ENCODE results near the gene PLIN4.

DNA sequence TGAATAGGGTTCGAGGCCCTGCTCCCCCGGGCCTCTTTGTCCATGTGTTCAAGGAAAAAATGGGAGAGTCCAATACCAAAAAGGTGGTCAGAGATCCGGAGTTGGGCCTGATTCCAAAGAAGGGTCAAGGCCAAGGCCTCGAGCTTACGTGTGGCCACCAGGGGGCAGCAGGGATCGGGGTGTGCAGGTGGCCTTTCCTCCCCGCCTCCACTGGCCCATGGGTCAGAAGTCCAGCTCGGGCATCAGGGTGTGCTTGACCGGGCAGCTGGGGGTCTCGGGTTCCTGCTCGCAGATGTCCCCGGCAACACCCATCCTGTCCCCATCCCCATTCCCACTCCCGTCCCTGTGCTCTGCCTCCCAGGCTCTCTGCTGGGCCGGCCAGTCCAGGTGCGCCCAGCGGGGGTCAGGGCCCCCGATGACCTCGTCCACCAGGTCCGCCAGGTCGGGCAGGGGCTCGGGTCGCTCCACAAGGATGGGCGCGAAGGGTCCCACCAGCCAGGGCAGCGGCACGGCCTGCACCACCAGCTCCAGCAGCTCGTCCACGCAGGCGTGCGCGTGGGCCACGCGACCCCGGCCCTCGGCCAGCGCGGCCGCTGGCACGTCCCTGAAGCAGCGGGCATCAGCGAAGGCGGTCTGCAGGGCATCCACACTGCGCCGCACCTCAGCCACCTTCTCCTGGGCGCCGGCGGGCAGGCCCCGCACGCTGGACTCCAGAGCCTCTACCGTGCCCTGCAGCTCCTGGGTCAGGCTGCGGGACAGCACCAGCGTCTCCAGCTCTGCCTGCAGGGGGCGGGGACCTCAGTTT is 5.2 kb upstream of the PLIN4 start:
- TF ChIP-seq CREM (IDR thresholded peaks at IDR 0.05; ENCODE audit: low read depth) (peak; percentile 55), RNF2 (IDR thresholded peaks at IDR 0.05) (no peak), L3MBTL2 (IDR thresholded peaks at IDR 0.05) (peak; percentile 34; the same call in 1 of the 2 replicates), BRCA1 (IDR thresholded peaks at IDR 0.05) (no peak), BRCA1 (CRISPR knock-in tag; IDR thresholded peaks at IDR 0.05) (no peak), TCF7 (IDR thresholded peaks at IDR 0.05; ENCODE audit: borderline replicate concordance) (no peak), POLR2A (conservative IDR thresholded peaks at IDR 0.05) (no peak), STAG1 (CRISPR knock-in tag; IDR thresholded peaks at IDR 0.05; ENCODE audit: borderline replicate concordance) (no peak), GATA2 (CRISPR knock-in tag; IDR thresholded peaks at IDR 0.05) (no peak), ZNF133 (CRISPR knock-in tag; IDR thresholded peaks at IDR 0.05) (no peak), NR2C2 (CRISPR knock-in tag; IDR thresholded peaks at IDR 0.05) (no peak), NR2C2 (tag; IDR thresholded peaks at IDR 0.05) (no peak)
- TF ChIP-seq, protein P1, sequence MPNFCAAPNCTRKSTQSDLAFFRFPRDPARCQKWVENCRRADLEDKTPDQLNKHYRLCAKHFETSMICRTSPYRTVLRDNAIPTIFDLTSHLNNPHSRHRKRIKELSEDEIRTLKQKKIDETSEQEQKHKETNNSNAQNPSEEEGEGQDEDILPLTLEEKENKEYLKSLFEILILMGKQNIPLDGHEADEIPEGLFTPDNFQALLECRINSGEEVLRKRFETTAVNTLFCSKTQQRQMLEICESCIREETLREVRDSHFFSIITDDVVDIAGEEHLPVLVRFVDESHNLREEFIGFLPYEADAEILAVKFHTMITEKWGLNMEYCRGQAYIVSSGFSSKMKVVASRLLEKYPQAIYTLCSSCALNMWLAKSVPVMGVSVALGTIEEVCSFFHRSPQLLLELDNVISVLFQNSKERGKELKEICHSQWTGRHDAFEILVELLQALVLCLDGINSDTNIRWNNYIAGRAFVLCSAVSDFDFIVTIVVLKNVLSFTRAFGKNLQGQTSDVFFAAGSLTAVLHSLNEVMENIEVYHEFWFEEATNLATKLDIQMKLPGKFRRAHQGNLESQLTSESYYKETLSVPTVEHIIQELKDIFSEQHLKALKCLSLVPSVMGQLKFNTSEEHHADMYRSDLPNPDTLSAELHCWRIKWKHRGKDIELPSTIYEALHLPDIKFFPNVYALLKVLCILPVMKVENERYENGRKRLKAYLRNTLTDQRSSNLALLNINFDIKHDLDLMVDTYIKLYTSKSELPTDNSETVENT (CRISPR knock-in tag; IDR thresholded peaks at IDR 0.05) = no peak
- TF ChIP-seq, protein P2, sequence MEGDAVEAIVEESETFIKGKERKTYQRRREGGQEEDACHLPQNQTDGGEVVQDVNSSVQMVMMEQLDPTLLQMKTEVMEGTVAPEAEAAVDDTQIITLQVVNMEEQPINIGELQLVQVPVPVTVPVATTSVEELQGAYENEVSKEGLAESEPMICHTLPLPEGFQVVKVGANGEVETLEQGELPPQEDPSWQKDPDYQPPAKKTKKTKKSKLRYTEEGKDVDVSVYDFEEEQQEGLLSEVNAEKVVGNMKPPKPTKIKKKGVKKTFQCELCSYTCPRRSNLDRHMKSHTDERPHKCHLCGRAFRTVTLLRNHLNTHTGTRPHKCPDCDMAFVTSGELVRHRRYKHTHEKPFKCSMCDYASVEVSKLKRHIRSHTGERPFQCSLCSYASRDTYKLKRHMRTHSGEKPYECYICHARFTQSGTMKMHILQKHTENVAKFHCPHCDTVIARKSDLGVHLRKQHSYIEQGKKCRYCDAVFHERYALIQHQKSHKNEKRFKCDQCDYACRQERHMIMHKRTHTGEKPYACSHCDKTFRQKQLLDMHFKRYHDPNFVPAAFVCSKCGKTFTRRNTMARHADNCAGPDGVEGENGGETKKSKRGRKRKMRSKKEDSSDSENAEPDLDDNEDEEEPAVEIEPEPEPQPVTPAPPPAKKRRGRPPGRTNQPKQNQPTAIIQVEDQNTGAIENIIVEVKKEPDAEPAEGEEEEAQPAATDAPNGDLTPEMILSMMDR (IDR thresholded peaks at IDR 0.05 in 2 of 3, conservative IDR thresholded peaks at IDR 0.05 in 1 of 3; ENCODE audit: insufficient read depth in 2 of 3, low read depth in 1 of 3, low read length in 3 of 3) = peak; percentile 87 to 92 (median 89)
- TF ChIP-seq, protein P3, sequence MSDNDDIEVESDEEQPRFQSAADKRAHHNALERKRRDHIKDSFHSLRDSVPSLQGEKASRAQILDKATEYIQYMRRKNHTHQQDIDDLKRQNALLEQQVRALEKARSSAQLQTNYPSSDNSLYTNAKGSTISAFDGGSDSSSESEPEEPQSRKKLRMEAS (CRISPR knock-in tag; IDR thresholded peaks at IDR 0.05) = no peak

All from K562 (cell line).